Mammary epithelial cell (primary cell): Measurements from ENCODE around the gene GDPD5.

Source experiments
- CTCF ChIP-seq, 2 donors: IDR thresholded peaks in 1 of 2; conservative IDR thresholded peaks in 1 of 2; 2 replicates each; pipeline ENCODE4 v1.5.1; 2011 to 2012; ENCODE audit warnings: inconsistent platforms in 2 of 2, low read length in 2 of 2, mild to moderate bottlenecking in 2 of 2, control low read depth in 1 of 2, low read depth in 1 of 2; ENCODE audit not compliant: insufficient read depth in 1 of 2; ENCODE audit errors: extremely low read depth in 1 of 2
- EZH2 ChIP-seq: IDR thresholded peaks from 2 replicates; pipeline ENCODE4 v1.6.1; 2012; ENCODE audit warnings: low read length, inconsistent platforms, borderline replicate concordance

GRCh38 chr11:75508051-75508561, 17.6 kb downstream of the GDPD5 start:
- TF ChIP-seq CTCF (conservative IDR thresholded peaks at IDR 0.05 in 1 of 2, IDR thresholded peaks at IDR 0.05 in 1 of 2; ENCODE audit: extremely low read depth in 1 of 2, insufficient read depth in 1 of 2, low read depth in 1 of 2, low read length in 2 of 2) (no peak), EZH2 (no peak)
